Spinal cord (tissue), 10 donors: ENCODE results near the gene KCNJ10. TPM values are rescaled to one million over a fixed set of nuclear protein-coding genes. Genes with fewer than 3 reads are reported as not detected.

Source experiments
- DNase-seq, 6 donors: peaks; one replicate each; pipeline versions ENCODE4 v3.0.0 to v3.0.0-alpha.2; 2013 to 2015; ENCODE audit warnings: low spot score in 6 of 6, low read depth in 4 of 6
- H3K27ac ChIP-seq: one replicate; pipeline ENCODE4 v1.5.1; 2013; ENCODE audit warnings: low read depth, low read length, control low read depth
- H3K27me3 ChIP-seq: one replicate; pipeline ENCODE4 v1.6.1; 2013; ENCODE audit warnings: low read length; ENCODE audit not compliant: control insufficient read depth, insufficient read depth
- H3K36me3 ChIP-seq: one replicate; pipeline ENCODE4 v1.6.1; 2013; ENCODE audit warnings: low read length; ENCODE audit not compliant: control insufficient read depth, insufficient read depth
- H3K4me1 ChIP-seq: one replicate; pipeline ENCODE4 v1.6.1; 2013; ENCODE audit warnings: low read length; ENCODE audit not compliant: control insufficient read depth, insufficient read depth
- H3K4me3 ChIP-seq: one replicate; pipeline ENCODE4 v1.5.1; 2013; ENCODE audit warnings: low read depth, low read length, control low read depth
- H3K9me3 ChIP-seq: one replicate; pipeline ENCODE4 v1.6.1; 2013; ENCODE audit warnings: low read length; ENCODE audit not compliant: control insufficient read depth, insufficient read depth
- WGBS: methylation state at CpG from one replicate; pipeline ENCODE4 v1.1.5; 2013; ENCODE audit warnings: missing lambda C conversion rate; ENCODE audit not compliant: insufficient coverage; 5-methylcytosine and 5-hydroxymethylcytosine counted together
- polyA plus RNA-seq, 2 donors: library from polyadenylated mRNA; unstranded; fragments of 120-200 nt; gene quantifications; one replicate each; pipeline ENCODE4 v1.2.1, GENCODE V29; 2013; ENCODE audit not compliant: insufficient read length in 2 of 2
- total RNA-seq, 2 donors: library from RNA; depleted of rRNA in 1 of 2; stranded (reverse); fragments of 120-200 nt in 1 of 2; fragments of >200 nt in 1 of 2; gene quantifications; one replicate each; pipeline versions ENCODE4 v1.2.3 to v1.2.4, GENCODE V29; 2013 to 2014
- donor health status: healthy.

Gene KCNJ10
- total and polyA plus RNA-seq, 4 donors, result 14.9 to 81.6 (median 42.8) TPM

DNA sequence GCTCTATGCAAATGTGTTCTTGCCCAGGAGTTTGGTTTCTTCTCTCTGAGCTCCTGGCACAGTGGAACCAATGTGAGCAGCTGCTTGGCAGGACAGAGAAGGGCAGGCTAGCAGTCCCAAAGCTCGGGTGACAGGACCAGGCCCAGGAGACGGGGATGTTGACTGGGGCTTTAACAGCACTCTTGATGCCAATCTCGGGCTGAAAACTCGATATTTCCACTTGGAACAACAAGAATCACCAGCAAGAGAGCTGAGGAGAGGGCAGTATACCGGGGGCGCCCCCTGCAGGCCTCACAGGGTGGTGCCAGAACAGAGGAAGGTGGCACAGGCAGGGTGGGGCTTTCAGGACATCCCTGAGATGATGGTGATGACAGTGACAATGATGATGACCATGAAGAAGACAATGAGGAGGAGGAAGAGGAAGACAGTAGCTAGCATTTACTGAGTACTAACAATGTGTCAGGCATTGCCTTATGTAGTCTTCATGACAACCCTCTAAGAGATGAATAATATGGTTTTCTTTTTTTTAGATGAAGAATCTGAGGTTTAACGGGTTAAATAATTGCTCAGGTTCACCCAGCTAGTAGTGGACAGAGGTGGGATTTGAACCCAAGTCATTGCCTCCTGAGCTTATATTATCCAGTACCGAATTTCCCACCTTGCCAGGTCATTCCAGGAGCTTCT, 8.7 kb upstream of the KCNJ10 start:
- H3K4me1 ChIP-seq, result peaks cover 43% of the 10 kb centered on the region
- no peaks in the 10 kb centered on the region for H3K36me3 ChIP-seq
- H3K4me3 ChIP-seq, result no peak overlapping the region
- DNase-seq, result peak in 2 of 6 donors; percentile 56 to 75
- H3K9me3 ChIP-seq, result no peaks in the 10 kb centered on the region
- peaks cover 6% of the 10 kb centered on the region for H3K27me3 ChIP-seq
- peak overlapping the region; percentile 48 for H3K27ac ChIP-seq
- 17% methylated on average over 7 of the region's 8 CpGs for WGBS

DNA sequence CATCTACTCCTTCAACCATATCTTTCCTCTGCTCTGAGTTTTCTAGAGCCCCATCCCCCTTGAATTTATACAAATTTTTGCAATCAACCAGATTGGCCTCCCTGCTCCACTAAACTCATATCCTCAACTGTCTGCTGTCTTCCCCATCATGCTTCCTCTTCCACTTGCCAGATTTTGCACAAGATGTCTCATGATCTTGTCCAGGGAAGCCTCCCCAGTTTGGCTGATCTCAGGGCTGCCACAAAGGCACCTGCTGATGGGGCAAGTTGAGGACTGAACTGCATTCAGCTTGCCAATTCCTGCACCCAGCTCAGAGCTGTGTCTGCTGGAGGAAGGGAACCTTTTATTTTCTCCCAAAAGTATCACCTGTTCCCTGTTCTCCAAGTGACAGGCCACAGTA, 7.5 kb upstream of the KCNJ10 start:
- no peaks in the 10 kb centered on the region for H3K27me3 ChIP-seq
- H3K9me3 ChIP-seq, result no peaks in the 10 kb centered on the region
- H3K4me1 ChIP-seq, result peaks cover 32% of the 10 kb centered on the region
- DNase-seq, result no peak
- no peak overlapping the region for H3K4me3 ChIP-seq
- no peak overlapping the region for H3K27ac ChIP-seq
- H3K36me3 ChIP-seq, result no peaks in the 10 kb centered on the region

DNA sequence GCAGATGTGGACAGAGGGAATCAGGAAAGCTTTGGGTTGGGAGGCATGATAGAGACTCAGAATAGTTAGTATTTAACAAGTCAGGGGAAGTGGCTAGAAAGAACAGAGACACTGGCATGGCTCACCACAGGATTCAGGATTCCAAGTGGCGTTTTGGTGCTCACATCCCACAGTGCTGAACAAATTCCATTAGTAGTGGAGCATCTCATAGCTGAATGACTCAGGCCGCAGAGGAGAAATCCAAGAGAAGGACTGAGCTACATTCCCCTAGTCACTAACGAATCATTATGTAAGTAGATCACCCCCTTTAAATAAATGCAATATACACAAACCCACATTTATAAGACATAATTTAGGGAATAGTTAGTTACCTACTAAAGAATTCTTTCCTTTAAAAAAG, 6.3 kb upstream of the KCNJ10 start:
- H3K4me1 ChIP-seq, result peaks cover 23% of the 10 kb centered on the region
- H3K27me3 ChIP-seq, result peaks cover 3% of the 10 kb centered on the region
- no peaks in the 10 kb centered on the region for H3K9me3 ChIP-seq
- WGBS, result 36% methylated on average over 1 of the region's 3 CpGs
- no peak overlapping the region for H3K27ac ChIP-seq
- no peak overlapping the region for H3K4me3 ChIP-seq
- H3K36me3 ChIP-seq, result no peaks in the 10 kb centered on the region
- no peak for DNase-seq

DNA sequence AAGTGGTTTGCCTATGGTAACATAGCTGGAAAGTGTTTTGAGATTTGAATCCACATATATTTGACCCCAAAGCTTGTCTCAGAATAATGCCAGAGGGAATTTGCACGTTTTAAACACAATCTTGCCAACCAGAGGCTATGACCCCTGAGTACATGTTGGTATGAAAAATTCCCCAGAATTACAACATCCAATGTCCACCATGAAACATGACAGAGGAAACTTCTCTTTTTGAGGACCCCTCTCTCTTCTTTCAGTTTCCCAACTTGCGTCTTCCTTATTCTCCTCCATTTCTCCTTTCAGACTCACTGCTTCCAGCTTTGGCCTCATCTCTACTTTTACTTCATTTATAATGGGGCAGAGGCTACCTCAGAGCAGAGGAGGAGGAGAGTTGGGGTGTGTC, 5.9 kb upstream of the KCNJ10 start:
- no CpG with 5 or more reads among the region's 2 CpGs for WGBS
- no peaks in the 10 kb centered on the region for H3K36me3 ChIP-seq
- peaks cover 19% of the 10 kb centered on the region for H3K4me1 ChIP-seq
- no peak overlapping the region for H3K4me3 ChIP-seq
- no peak for DNase-seq
- no peaks in the 10 kb centered on the region for H3K9me3 ChIP-seq
- H3K27me3 ChIP-seq, result peaks cover 3% of the 10 kb centered on the region
- no peak overlapping the region for H3K27ac ChIP-seq

DNA sequence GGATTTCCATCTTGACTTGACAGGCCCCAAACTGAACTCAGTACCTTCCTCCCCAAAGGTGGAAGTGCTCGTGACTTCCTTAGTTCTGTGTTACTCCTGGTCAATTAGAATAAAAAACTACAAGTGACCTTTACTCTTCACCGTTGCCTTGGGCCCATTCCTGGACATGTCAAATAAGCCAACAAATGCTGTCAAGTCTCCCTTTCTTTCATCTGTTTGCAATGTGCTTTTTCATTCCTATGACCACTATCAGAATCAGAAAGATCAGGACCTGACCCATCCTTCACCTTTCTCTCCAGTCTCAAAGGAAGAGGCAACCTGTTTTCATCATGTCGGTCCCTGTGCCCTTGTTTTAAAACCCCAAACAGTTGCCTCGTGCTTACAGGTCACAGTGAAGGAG, 4.9 kb upstream of the KCNJ10 start:
- WGBS, result 88% methylated on average over 4 of the region's 4 CpGs

DNA sequence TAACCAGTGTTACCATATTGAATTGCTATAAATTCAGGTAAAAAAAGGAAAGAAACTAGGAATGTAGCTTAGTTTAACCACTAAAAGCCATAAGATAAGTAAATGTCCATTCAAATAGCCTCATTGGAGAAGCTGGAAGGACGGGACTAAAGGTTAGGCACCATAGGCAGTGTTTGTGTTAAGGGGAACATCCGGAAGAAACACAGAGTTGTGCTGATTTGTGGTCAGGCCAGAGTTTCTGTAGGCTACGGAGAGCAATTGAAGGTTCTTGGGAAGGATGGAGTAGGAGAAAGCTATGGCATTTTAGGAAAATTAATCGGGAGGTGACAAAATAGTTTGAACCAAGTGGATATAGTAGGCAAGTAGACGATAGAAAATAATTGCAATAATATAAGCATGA, 1.3 kb upstream of the KCNJ10 start:
- Histone ChIP-seq H3K4me1 (peaks cover 40% of the 10 kb centered on the region), H3K27ac (no peak overlapping the region), H3K9me3 (no peaks in the 10 kb centered on the region), H3K4me3 (no peak overlapping the region), H3K36me3 (no peaks in the 10 kb centered on the region), H3K27me3 (peaks cover 3% of the 10 kb centered on the region)
- DNase-seq, result no peak
- WGBS, result 85% methylated on average over 5 of the region's 5 CpGs

More for the DNA sequence above, 4.9 kb upstream of the KCNJ10 start:
- no peak overlapping the region for H3K27ac ChIP-seq
- no peak overlapping the region for H3K4me3 ChIP-seq
- peaks cover 23% of the 10 kb centered on the region for H3K4me1 ChIP-seq
- H3K9me3 ChIP-seq, result no peaks in the 10 kb centered on the region
- H3K27me3 ChIP-seq, result peaks cover 3% of the 10 kb centered on the region
- no peaks in the 10 kb centered on the region for H3K36me3 ChIP-seq
- DNase-seq, result no peak

DNA sequence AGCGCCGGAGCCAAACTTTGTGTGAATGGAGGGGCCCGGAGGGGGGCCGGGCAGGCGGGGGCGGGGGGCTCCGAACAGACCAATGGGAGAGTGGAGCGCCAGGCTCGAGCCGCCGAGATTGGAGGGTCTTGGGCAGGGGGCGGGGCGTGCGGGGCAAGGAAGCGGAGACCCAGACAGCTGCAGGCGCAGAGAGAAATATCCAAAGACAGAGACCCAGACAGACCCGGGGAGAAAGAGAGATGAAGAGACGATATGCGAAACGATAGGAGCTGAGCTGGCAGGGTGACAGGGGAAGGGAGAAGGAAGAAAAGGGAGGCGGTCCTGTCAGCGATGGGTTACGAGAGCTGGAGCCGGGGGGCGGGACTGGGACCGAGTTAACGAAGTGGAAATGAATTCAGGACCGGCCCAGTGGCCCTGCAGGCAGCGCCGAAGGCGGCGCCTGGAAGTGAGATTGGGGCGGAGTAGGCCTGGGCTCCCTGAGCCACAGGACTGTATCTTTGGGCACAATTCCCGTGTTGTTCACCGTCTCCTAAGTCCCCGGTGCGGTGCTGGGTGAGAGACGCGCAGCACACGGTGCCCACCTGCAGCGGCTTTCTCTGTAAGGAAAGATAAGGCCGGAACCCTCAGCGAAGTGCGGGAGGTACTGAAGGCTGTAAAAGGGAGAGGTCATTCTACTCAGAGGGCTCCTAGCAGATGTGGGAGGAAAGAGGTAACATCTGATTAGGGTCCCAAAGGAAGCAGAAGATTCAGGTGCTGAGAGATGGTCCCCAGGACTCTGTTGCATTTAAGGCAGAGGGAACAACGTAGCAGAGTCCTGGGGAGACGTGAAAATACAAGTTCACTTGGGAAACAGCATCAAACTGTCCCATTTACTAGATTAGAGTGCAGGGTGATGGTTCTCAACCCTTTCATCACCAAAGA, 543 bp upstream of the KCNJ10 start:
- Histone ChIP-seq H3K27me3 (peaks cover 3% of the 10 kb centered on the region), H3K9me3 (no peaks in the 10 kb centered on the region), H3K4me3 (peak overlapping the region; percentile 66), H3K27ac (peak overlapping the region; percentile 82), H3K36me3 (no peaks in the 10 kb centered on the region), H3K4me1 (peaks cover 40% of the 10 kb centered on the region)
- peak; percentile 70 to 96 (median 80) for DNase-seq
- WGBS, result under 1% methylated on average over 40 of the region's 46 CpGs

DNA sequence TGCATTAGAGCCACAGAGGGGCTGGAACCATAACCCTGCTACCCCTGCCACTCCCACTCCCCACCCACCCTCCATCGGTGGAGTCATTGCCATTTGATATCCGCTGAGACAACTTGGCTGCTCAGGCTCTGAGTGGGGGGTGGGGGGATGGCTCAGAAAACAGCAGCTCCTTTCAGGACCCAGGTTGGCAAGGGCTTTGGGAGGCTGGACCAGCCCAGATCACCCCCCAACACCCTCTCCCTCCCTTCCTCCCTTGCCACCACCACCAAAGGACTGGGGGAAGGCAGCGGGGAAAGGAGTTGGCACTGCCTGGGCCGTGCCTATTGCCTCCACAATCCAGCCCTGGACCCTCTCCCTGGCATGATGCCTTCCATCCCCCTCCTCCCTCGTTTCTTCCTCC, 1.7 kb downstream of the KCNJ10 start:
- DNase-seq, result peak in 5 of 6 donors; percentile 70 to 94 (median 78)
- WGBS, result 29% methylated on average over 3 of the region's 5 CpGs
- no peaks in the 10 kb centered on the region for H3K36me3 ChIP-seq
- peaks cover 53% of the 10 kb centered on the region for H3K4me1 ChIP-seq
- H3K27ac ChIP-seq, result peak overlapping the region; percentile 90
- H3K4me3 ChIP-seq, result peak overlapping the region; percentile 66
- H3K27me3 ChIP-seq, result peaks cover 3% of the 10 kb centered on the region
- H3K9me3 ChIP-seq, result no peaks in the 10 kb centered on the region

DNA sequence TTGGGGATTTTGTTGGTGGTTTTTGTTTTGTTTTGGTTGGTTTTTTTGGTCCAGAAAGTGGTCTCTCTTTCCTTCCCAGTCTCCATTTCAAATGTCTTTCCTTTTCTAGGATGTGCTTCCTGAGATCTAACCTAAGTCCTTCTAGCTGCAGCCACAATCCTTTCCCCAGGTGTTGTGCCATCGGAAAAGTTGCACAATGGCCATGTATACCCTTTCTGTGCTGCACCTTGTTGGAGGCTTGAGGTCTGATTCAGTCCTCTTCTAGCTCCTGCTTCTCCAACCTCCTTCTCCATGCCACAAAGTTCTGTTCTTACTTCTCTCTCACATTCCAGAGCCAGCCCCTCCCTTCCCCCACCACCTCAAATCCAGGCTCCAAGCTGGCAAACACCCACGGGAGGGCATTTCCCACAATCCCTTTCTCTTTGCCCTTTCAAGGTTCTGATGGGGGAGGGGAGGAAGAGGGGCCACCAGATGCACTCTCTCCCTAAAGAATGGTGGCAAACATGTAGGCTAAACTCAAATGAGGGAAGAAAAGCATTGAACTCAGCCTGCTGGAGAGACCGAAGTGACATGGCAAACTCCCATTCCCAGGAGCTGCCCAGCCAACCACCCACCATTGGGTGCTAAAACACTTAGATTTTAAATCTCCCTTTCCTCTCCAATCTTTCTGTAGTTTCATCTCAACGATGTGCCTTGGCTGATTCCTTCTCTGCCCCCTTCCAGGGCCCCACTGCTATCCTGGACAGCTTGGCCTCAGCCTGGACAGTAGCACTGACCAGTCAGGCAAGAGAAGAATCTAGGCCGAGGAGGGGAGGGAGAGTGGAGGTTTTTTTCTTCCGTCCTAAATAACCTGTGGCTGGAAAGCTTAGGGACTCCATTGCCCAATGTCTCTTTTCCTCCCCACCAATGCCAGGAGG, 2.9 kb downstream of the KCNJ10 start:
- Histone ChIP-seq H3K4me3 (no peak overlapping the region), H3K4me1 (peaks cover 65% of the 10 kb centered on the region), H3K36me3 (no peaks in the 10 kb centered on the region), H3K27ac (peak overlapping the region; percentile 90), H3K9me3 (no peaks in the 10 kb centered on the region), H3K27me3 (peaks cover 3% of the 10 kb centered on the region)
- WGBS, result 61% methylated on average over 3 of the region's 6 CpGs
- no peak for DNase-seq
